GM12892 (cell line): Measurements from ENCODE around the gene LRRC36.

Source experiments
- POLR2A ChIP-seq: IDR thresholded peaks from 2 replicates; pipeline ENCODE4 v1.6.1; 2011; ENCODE audit warnings: low read depth, low read length, control low read depth
- POLR2AphosphoS5 ChIP-seq: IDR thresholded peaks from 2 replicates; pipeline ENCODE4 v1.6.1; 2011; ENCODE audit warnings: low read depth, low read length, control low read depth
- TAF1 ChIP-seq: IDR thresholded peaks from 2 replicates; pipeline ENCODE4 v1.6.1; 2011; ENCODE audit warnings: low read depth, mild to moderate bottlenecking, control low read depth, low read length, borderline replicate concordance

DNA sequence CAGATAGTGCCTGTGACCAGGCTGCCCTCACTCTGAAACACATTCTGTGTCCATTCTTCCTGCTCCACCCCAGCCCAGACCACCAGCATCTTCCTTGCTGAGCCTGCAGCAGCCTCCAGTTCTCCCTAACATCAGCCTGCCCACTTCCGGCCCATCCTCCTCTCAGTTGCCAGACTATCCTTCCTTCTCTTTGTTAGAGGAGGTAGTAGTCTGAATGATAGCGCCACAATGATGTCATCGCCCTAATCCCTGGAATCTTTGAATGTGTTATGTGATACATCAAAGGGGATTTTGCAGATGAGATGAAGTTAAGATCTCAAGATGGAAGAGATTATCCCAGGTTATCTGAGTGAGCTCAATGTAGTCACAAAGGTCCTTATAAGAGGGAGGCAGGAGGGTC lies 92.9 kb downstream of the LRRC36 start:
- TF ChIP-seq POLR2A (no peak), POLR2AphosphoS5 (no peak), TAF1 (no peak)
